GM12875 (cell line): ENCODE measurements around the gene EMD.

Experiments used
- H3K4me3 ChIP-seq: one replicate; pipeline ENCODE4 v1.5.1; 2011; ENCODE audit warnings: low read depth, low read length, control low read depth
- TF ChIP-seq, protein P1 (sequence below): IDR thresholded peaks from 2 replicates; pipeline ENCODE4 v1.5.1; 2011; ENCODE audit warnings: low read depth, mild to moderate bottlenecking, control low read depth, inconsistent platforms, low read length, moderate library complexity, borderline replicate concordance; ENCODE audit not compliant: insufficient read depth

EMD gene

DNA sequence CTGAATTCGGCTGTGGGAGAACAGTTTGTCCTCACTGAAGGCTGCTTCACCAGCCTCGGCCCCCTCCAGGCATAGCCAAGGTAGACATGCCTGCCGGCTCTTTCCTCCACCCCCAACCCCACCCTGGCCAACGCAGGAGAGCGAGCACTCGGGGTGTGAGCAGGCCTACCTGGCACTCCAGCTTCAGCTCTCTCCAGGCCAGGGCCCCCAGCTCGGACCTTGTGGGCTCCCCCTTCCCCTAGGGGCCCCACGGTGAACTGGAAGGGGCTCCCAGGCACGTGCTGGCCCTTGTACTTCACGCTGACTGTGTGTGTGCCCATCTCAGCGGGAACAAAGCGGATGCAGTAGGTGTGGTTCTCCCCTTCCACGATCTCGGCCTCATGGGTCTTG is 27.1 kb upstream of the EMD start:
- TF ChIP-seq, protein P1, sequence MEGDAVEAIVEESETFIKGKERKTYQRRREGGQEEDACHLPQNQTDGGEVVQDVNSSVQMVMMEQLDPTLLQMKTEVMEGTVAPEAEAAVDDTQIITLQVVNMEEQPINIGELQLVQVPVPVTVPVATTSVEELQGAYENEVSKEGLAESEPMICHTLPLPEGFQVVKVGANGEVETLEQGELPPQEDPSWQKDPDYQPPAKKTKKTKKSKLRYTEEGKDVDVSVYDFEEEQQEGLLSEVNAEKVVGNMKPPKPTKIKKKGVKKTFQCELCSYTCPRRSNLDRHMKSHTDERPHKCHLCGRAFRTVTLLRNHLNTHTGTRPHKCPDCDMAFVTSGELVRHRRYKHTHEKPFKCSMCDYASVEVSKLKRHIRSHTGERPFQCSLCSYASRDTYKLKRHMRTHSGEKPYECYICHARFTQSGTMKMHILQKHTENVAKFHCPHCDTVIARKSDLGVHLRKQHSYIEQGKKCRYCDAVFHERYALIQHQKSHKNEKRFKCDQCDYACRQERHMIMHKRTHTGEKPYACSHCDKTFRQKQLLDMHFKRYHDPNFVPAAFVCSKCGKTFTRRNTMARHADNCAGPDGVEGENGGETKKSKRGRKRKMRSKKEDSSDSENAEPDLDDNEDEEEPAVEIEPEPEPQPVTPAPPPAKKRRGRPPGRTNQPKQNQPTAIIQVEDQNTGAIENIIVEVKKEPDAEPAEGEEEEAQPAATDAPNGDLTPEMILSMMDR, result no peak
- H3K4me3 ChIP-seq, result no peak overlapping the region

- TF ChIP-seq, protein P1, result no peak
- no peak overlapping the region for H3K4me3 ChIP-seq
Observed at GRCh38 chrX:154352466-154352865, 26.6 kb upstream of the EMD start.

DNA sequence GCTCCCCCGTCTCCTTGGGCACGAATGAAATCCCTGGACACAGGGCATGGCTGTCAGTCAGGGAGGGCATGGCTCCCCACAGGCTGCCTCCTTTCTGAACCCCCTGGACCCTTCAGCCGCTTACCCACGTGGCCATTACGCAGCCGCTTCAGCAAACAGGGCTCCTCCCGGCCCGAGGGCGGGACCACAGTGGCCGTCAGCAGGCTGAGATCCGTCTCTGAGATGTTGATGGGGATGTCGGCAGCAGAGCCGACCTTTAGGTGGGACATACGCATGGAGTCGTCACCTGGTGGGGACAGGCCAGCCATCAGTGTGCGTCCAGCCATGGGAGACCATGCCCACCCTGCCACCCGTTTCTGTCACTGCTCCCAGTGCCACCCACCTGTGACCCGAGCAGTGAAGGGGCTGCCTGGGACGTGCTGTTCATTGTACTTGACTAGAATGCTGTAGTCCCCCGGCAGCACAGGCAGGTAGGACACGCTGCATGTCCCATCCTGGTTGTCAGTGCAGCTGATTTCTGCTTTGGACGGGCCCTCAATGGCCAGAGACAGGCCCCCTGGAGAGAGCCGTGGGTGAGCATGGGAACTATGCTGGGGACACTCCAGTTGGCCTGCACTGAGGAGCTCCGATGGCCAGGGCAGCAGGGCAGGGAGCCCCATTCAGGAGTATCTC is 25.8 kb upstream of the EMD start:
- TF ChIP-seq, protein P1, result no peak
- H3K4me3 ChIP-seq, result no peak overlapping the region

GRCh38 chrX:154354013-154354412 is 25.1 kb upstream of the EMD start:
- TF ChIP-seq, protein P1, result no peak

DNA sequence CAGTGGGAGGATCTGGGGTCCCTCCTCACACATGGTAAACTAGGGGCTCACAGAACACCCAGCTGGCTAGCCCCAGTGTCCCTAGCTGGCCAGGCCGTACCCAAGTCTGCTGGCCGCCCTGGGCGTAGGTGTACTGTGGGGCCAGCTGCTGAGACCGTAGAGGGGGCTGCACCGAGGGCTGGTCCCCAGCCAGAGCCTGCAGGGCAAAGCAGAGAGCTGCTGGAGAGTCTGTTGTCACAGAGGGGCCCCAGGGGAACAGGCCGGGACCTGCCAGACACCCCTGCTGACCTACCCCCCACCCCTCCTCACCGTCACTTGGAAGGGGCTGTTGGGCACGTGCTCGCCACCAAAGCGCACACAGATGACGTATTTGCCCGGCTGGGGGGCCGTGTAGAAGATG is 24.6 kb upstream of the EMD start:
- TF ChIP-seq, protein P1, result no peak
- no peak overlapping the region for H3K4me3 ChIP-seq

More at GRCh38 chrX:154354013-154354412, 25.1 kb upstream of the EMD start:
- no peak overlapping the region for H3K4me3 ChIP-seq

GRCh38 chrX:154355094-154355775 is 23.9 kb upstream of the EMD start:
- H3K4me3 ChIP-seq, result no peak overlapping the region
- TF ChIP-seq, protein P1, result no peak

- TF ChIP-seq, protein P1, result no peak
- H3K4me3 ChIP-seq, result no peak overlapping the region
Observed at GRCh38 chrX:154355776-154356140, 23.3 kb upstream of the EMD start.
